ENCODE measurements around the gene UST. TPM values are rescaled to one million over a fixed set of nuclear protein-coding genes. Genes with fewer than 3 reads are reported as not detected.
A peak's percentile ranks its signal among the peaks of the same experiment; 100 is the strongest.

UST gene
- total and polyA plus RNA-seq, 9 of the 15 experiments (the other 6 are each of a cell fraction or from before 2014, with no cell fraction given): 0.04 to 0.10 TPM; not detected in 7

- Histone ChIP-seq H3K36me3 (ENCODE audit: control insufficient read depth, insufficient read depth, low read length) (no peaks in the 10 kb centered on the region), H3K4me2 (ENCODE audit: insufficient read depth, low read length) (no peak overlapping the region), H3K79me2 (ENCODE audit: control insufficient read depth, insufficient read depth, low read length) (no peaks in the 10 kb centered on the region), H4K20me1 (replicated peaks; ENCODE audit: control insufficient read depth, insufficient read depth, low read length) (no peaks in the 10 kb centered on the region), H3K27ac (ENCODE audit: extremely low read depth, low read depth, low read length) (no peak overlapping the region), H3K4me1 (replicated peaks in 1 of 2; ENCODE audit: control insufficient read depth in 2 of 2, insufficient read depth in 2 of 2, low read length in 2 of 2) (no peaks in the 10 kb centered on the region), H3K9me1 (ENCODE audit: control insufficient read depth, insufficient read depth, low read length) (no peaks in the 10 kb centered on the region), H3K4me3 (no peak overlapping the region), H3K27me3 (ENCODE audit: control insufficient read depth in 2 of 2, insufficient read depth in 2 of 2, low read length in 2 of 2) (no peaks in the 10 kb centered on the region), H2AFZ (ENCODE audit: low read depth, low read length) (no peak overlapping the region), H3K9me3 (replicated peaks; ENCODE audit: control insufficient read depth, insufficient read depth, low read depth, low read length) (0 out of 2 replicates have a peak, but pooled peaks cover 2% of the 10 kb centered on the region), H3K9ac (ENCODE audit: insufficient read depth in 1 of 2, low read depth in 2 of 2, low read length in 2 of 2) (no peak overlapping the region)
- intact Hi-C loops (cut with micrococcal nuclease): no loop called here
- FAIRE-seq (no peak), ATAC-seq (no peak), DNase-seq (ENCODE audit: extremely low read depth in 1 of 4, low spot score in 3 of 4) (no peak)
- in situ Hi-C loops (cut with MboI): no loop called here
- no TSS peak for BruUV-seq (replicated peaks)
- CTCF ChIA-PET (ENCODE audit: low intra/inter-chr PET ratio): no interaction called here
- 0% methylated on average over 2 of the region's 2 CpGs for WGBS (ENCODE audit: insufficient coverage, low coverage, missing lambda C conversion rate)
- TF ChIP-seq RERE (CRISPR knock-in tag; IDR thresholded peaks at IDR 0.05; ENCODE audit: borderline replicate concordance): no peak
- TF ChIP-seq ZNF3 (CRISPR knock-in tag; IDR thresholded peaks at IDR 0.05): no peak
- TF ChIP-seq ARHGAP35 (IDR thresholded peaks at IDR 0.05; ENCODE audit: partially characterized antibody): no peak
- TF ChIP-seq DDX20 (tag; IDR thresholded peaks at IDR 0.05; ENCODE audit: low read depth): no peak
- TF ChIP-seq PHTF2 (CRISPR knock-in tag; IDR thresholded peaks at IDR 0.05): no peak
- TF ChIP-seq AFF1 (IDR thresholded peaks at IDR 0.05; ENCODE audit: low read depth in 1 of 2, partially characterized antibody in 2 of 2): no peak
- TF ChIP-seq ZNF146 (CRISPR knock-in tag; IDR thresholded peaks at IDR 0.05; ENCODE audit: unreplicated experiment): peak; percentile 29
- peak; percentile 36 for TF ChIP-seq RBM25 (IDR thresholded peaks at IDR 0.05; ENCODE audit: low read depth, low read length, severe bottlenecking)
- POLR2A ChIA-PET: no interaction called here
These were observed 68.0 kb downstream of the UST start for GRCh38 chr6:148814869-148815268.
